GM12873 (cell line): ENCODE data around the gene OIT3.

Experiments
- TF ChIP-seq, protein P1 (sequence below): IDR thresholded peaks from 2 replicates; pipeline ENCODE4 v1.5.1; 2012; ENCODE audit warnings: low read depth, mild to moderate bottlenecking, moderate library complexity, low read length, control low read depth; ENCODE audit not compliant: insufficient read depth; ENCODE audit errors: missing control alignments

Gene OIT3

GRCh38 chr10:72943498-72944234 lies 50.1 kb downstream of the OIT3 start:
- TF ChIP-seq, protein P1, sequence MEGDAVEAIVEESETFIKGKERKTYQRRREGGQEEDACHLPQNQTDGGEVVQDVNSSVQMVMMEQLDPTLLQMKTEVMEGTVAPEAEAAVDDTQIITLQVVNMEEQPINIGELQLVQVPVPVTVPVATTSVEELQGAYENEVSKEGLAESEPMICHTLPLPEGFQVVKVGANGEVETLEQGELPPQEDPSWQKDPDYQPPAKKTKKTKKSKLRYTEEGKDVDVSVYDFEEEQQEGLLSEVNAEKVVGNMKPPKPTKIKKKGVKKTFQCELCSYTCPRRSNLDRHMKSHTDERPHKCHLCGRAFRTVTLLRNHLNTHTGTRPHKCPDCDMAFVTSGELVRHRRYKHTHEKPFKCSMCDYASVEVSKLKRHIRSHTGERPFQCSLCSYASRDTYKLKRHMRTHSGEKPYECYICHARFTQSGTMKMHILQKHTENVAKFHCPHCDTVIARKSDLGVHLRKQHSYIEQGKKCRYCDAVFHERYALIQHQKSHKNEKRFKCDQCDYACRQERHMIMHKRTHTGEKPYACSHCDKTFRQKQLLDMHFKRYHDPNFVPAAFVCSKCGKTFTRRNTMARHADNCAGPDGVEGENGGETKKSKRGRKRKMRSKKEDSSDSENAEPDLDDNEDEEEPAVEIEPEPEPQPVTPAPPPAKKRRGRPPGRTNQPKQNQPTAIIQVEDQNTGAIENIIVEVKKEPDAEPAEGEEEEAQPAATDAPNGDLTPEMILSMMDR: no peak

GRCh38 chr10:72946963-72947362 lies 53.4 kb downstream of the OIT3 start:
- TF ChIP-seq, protein P1: no peak

DNA sequence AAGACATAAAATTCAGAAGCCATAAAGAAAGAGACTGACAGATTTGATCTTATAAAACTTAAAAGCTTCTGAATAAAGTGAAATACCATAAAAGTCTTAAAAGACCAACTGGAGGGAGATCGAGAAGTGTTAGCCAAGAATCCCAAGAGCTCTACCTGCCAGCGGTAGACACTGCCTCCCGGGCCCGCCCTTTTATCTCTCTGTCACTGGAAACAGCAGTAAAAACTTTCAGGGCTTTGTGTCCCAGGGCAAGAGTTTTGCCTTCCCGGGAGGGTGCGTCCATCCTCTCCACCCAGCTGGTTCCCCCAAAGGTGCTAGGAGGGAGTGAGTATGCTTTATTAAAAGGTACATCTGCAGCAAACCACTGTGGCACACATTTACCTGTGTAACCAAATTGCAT lies 55.2 kb downstream of the OIT3 start:
- TF ChIP-seq, protein P1: no peak

DNA sequence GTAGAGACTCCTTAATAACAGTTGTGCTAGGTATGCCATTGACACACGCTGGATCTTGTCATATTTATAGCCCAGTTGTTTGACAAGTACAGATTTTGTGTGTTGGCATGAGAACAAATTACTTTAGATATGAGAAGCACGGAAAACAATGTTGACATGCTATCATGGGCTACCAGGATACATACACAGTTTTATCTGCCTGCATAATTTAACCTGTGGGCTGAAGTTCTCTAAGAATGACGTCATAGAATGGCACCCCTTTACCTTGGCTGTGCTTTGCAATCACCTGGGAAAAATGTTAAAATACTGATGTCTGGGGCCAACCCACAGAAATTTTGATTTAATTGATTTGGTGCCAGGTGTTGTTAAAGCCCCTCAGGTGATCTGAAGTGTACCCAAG lies 58.2 kb downstream of the OIT3 start:
- TF ChIP-seq, protein P1: no peak

- TF ChIP-seq, protein P1: no peak
Observed at GRCh38 chr10:72952189-72952588, 58.6 kb downstream of the OIT3 start.

- TF ChIP-seq, protein P1: no peak
Observed at GRCh38 chr10:72952642-72953158, 59.2 kb downstream of the OIT3 start.

DNA sequence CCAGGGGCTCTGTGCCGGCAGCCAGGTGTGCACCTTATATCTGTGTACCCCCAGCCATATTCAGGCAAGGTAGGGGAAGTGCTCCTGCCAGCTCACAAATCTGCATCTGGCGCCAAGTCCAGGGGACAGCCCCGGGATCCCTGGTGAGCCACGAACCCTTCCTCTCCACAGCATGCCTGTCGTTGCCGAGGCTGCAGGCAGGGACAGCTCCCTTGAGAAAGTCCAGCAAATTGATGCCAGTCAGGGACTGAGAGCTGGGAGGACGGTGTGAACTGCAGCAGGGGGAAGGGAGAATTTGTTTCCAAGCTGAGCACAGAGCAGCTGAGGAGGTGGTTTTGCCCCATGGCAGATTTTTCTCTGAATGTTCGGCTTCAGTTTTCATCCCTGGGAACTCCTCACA lies 60.1 kb downstream of the OIT3 start:
- TF ChIP-seq, protein P1: no peak
